Brain microvascular endothelial cell (primary cell): ENCODE results near the gene MTARC1.
A peak's percentile ranks its signal among the peaks of the same experiment; 100 is the strongest.

Experiments used
- DNase-seq: peaks from one replicate; pipeline ENCODE4 v3.0.0-alpha.2; 2020
- H3K27ac ChIP-seq: fragments of 250-450 bp; sonication (Bioruptor Pico); 2 replicates; pipeline ENCODE4 v1.5.1; 2020; ENCODE audit warnings: mild to moderate bottlenecking, moderate library complexity
- H3K27me3 ChIP-seq: fragments of 250-450 bp; sonication (Bioruptor Pico); replicated peaks from 2 replicates; pipeline ENCODE4 v1.5.1; 2020; ENCODE audit warnings: mild to moderate bottlenecking
- H3K36me3 ChIP-seq: fragments of 250-450 bp; sonication (Bioruptor Pico); replicated peaks from 2 replicates; pipeline ENCODE4 v1.5.1; 2020; ENCODE audit warnings: mild to moderate bottlenecking
- H3K4me3 ChIP-seq: 2 replicates; pipeline ENCODE4 v1.5.1; 2011; ENCODE audit warnings: low read depth, mild to moderate bottlenecking, control low read depth, low read length, moderate library complexity
- CTCF ChIP-seq: IDR thresholded peaks from 2 replicates; pipeline ENCODE4 v1.5.1; 2011; ENCODE audit warnings: low read depth, mild to moderate bottlenecking, moderate library complexity, low read length, control low read depth, inconsistent platforms; ENCODE audit errors: missing control alignments
- in situ Hi-C: cut with HindIII; loops from 2 replicates; pipeline ENCODE4 v1.10.0; 2017; ENCODE audit warnings: low sequenced_read_pairs, low pct_ligation_motif_present

MTARC1 gene

DNA sequence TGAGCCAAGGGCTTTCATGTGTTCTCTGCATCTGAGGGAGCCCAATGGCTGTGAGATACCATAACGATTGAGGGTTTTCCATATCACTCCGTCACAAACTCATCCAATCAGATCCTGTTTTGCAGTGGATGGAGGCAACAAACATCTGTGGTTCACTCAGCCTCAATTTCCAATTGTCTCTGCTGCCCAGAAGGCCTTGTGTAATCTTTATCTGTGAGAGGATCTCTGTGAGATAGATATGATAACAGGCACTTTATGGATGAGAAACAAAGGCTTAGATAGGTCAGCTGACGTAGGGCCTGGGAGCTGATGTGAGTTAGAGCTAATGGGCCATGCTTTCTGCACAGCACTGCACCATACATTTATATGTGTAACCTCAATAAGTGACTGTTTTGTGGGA lies 3.3 kb upstream of the MTARC1 start:
- Histone ChIP-seq H3K27me3 (no peaks in the 10 kb centered on the region), H3K36me3 (no peaks in the 10 kb centered on the region), H3K4me3 (no peak overlapping the region), H3K27ac (no peak overlapping the region)
- in situ Hi-C loops, result no loop called here
- DNase-seq, result no peak
- TF ChIP-seq CTCF, result no peak

DNA sequence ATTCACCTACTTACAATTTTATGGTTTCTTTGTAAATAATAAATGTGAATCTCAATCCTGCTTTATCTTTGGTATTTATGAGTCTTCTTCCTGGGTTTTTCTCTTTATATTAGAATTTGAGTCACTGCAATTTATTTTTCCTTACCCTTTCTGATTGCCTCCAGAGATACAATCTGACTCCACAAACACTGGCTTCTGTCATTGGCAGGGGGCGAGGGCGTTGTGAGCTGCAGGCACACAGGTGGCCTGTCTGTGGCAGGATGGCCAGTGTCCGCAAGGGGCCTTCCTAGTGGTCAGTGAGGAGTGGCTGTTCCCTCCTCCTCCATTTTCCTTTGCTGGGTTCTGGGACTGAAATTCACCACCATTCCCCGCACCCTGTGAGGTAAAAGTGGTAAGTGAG lies 2.0 kb upstream of the MTARC1 start:
- Histone ChIP-seq H3K36me3 (no peaks in the 10 kb centered on the region), H3K4me3 (no peak overlapping the region), H3K27me3 (no peaks in the 10 kb centered on the region), H3K27ac (no peak overlapping the region)
- in situ Hi-C loops, result no loop called here
- DNase-seq, result no peak
- no peak for TF ChIP-seq CTCF

- no peak for TF ChIP-seq CTCF
- no peaks in the 10 kb centered on the region for H3K27me3 ChIP-seq
- in situ Hi-C loops, result no loop called here
- H3K27ac ChIP-seq, result no peak overlapping the region
- no peak overlapping the region for H3K4me3 ChIP-seq
- no peaks in the 10 kb centered on the region for H3K36me3 ChIP-seq
- no peak for DNase-seq
Observed at GRCh38 chr1:220785166-220786056, 1.3 kb upstream of the MTARC1 start.

- Histone ChIP-seq H3K27me3 (no peaks in the 10 kb centered on the region), H3K36me3 (no peaks in the 10 kb centered on the region), H3K4me3 (peak overlapping the region; percentile 56), H3K27ac (no peak overlapping the region)
- no peak for DNase-seq
- TF ChIP-seq CTCF, result no peak
- in situ Hi-C loops, result no loop called here
Observed at GRCh38 chr1:220786057-220786336, 716 bp upstream of the MTARC1 start.

- Histone ChIP-seq H3K27me3 (no peaks in the 10 kb centered on the region), H3K36me3 (no peaks in the 10 kb centered on the region), H3K4me3 (peak overlapping the region; percentile 56), H3K27ac (no peak overlapping the region)
- DNase-seq, result no peak
- in situ Hi-C loops, result no loop called here
- TF ChIP-seq CTCF, result no peak
Observed at GRCh38 chr1:220787069-220787619, 431 bp downstream of the MTARC1 start.
